Measurements from ENCODE around the gene TFB2M. TPM values are rescaled to one million over a fixed set of nuclear protein-coding genes. Genes with fewer than 3 reads are reported as not detected.
A peak's percentile ranks its signal among the peaks of the same experiment; 100 is the strongest.

Gene TFB2M
- total and polyA plus RNA-seq, 2 of the 13 experiments (the other 11 are each of a cell fraction or from before 2014, with no cell fraction given) = 15.7 to 31.4 TPM

DNA sequence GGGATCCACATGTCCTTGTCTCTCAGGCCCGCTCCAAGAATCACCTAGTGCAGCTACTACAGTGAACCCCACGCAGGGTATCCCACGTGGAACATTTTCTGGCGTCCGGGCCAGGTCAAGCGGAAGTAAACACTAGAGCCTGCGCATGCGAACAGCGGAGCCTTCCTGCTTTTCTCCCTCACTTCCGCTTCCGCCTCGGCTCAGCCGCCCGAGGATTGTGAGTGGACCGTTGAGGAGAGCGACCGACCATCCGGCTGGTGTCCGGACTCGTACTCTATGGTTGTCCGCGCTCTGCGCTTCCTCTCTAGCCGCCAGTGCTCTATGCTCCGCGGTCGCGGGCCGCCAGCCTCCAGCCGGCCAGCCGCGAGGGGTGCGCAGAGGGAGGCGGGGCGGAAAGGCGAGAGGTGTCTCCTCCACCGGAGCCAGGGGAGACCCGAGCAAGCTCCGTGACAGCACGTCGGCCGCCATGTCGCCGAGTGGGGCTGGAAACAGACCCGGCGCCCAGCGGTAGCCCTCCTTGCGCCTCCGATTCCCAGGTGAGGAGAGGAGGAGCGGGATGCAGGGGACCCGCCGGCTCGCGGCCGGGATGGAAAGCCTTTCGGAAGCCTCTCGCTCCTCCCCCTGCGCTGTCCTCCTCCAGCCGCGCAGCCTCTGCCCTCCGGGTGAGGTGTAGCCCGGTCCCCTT lies at the start of gene TFB2M, which contains the start of gene CNST (continued):
- TF ChIP-seq, protein P1, sequence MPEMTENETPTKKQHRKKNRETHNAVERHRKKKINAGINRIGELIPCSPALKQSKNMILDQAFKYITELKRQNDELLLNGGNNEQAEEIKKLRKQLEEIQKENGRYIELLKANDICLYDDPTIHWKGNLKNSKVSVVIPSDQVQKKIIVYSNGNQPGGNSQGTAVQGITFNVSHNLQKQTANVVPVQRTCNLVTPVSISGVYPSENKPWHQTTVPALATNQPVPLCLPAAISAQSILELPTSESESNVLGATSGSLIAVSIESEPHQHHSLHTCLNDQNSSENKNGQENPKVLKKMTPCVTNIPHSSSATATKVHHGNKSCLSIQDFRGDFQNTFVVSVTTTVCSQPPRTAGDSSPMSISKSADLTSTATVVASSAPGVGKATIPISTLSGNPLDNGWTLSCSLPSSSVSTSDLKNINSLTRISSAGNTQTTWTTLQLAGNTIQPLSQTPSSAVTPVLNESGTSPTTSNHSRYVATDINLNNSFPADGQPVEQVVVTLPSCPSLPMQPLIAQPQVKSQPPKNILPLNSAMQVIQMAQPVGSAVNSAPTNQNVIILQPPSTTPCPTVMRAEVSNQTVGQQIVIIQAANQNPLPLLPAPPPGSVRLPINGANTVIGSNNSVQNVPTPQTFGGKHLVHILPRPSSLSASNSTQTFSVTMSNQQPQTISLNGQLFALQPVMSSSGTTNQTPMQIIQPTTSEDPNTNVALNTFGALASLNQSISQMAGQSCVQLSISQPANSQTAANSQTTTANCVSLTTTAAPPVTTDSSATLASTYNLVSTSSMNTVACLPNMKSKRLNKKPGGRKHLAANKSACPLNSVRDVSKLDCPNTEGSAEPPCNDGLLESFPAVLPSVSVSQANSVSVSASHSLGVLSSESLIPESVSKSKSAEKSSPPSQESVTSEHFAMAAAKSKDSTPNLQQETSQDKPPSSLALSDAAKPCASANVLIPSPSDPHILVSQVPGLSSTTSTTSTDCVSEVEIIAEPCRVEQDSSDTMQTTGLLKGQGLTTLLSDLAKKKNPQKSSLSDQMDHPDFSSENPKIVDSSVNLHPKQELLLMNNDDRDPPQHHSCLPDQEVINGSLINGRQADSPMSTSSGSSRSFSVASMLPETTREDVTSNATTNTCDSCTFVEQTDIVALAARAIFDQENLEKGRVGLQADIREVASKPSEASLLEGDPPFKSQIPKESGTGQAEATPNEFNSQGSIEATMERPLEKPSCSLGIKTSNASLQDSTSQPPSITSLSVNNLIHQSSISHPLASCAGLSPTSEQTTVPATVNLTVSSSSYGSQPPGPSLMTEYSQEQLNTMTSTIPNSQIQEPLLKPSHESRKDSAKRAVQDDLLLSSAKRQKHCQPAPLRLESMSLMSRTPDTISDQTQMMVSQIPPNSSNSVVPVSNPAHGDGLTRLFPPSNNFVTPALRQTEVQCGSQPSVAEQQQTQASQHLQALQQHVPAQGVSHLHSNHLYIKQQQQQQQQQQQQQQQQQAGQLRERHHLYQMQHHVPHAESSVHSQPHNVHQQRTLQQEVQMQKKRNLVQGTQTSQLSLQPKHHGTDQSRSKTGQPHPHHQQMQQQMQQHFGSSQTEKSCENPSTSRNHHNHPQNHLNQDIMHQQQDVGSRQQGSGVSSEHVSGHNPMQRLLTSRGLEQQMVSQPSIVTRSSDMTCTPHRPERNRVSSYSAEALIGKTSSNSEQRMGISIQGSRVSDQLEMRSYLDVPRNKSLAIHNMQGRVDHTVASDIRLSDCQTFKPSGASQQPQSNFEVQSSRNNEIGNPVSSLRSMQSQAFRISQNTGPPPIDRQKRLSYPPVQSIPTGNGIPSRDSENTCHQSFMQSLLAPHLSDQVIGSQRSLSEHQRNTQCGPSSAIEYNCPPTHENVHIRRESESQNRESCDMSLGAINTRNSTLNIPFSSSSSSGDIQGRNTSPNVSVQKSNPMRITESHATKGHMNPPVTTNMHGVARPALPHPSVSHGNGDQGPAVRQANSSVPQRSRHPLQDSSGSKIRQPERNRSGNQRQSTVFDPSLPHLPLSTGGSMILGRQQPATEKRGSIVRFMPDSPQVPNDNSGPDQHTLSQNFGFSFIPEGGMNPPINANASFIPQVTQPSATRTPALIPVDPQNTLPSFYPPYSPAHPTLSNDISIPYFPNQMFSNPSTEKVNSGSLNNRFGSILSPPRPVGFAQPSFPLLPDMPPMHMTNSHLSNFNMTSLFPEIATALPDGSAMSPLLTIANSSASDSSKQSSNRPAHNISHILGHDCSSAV (CRISPR knock-in tag; IDR thresholded peaks at IDR 0.05; ENCODE audit: borderline replicate concordance) = no peak
- no peak for TF ChIP-seq ZNF432 (CRISPR knock-in tag; IDR thresholded peaks at IDR 0.05; ENCODE audit: borderline replicate concordance)
- TF ChIP-seq ZNF75D (CRISPR knock-in tag; IDR thresholded peaks at IDR 0.05; ENCODE audit: borderline replicate concordance) = no peak
- no peak for TF ChIP-seq ZNF253 (CRISPR knock-in tag; IDR thresholded peaks at IDR 0.05; ENCODE audit: borderline replicate concordance)
- TF ChIP-seq, protein P2, sequence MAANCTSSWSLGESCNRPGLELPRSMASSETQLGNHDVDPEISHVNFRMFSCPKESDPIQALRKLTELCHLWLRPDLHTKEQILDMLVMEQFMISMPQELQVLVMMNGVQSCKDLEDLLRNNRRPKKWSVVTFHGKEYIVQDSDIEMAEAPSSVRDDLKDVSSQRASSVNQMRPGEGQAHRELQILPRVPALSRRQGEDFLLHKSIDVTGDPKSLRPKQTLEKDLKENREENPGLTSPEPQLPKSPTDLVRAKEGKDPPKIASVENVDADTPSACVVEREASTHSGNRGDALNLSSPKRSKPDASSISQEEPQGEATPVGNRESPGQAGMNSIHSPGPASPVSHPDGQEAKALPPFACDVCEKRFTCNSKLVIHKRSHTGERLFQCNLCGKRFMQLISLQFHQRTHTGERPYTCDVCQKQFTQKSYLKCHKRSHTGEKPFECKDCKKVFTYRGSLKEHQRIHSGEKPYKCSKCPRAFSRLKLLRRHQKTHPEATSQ (CRISPR knock-in tag; IDR thresholded peaks at IDR 0.05; ENCODE audit: borderline replicate concordance) = no peak
- TF ChIP-seq ESRRA (CRISPR knock-in tag; IDR thresholded peaks at IDR 0.05; ENCODE audit: low read depth) = peak; percentile 44; the same call in 1 of the 2 replicates
- TF ChIP-seq, protein P3, sequence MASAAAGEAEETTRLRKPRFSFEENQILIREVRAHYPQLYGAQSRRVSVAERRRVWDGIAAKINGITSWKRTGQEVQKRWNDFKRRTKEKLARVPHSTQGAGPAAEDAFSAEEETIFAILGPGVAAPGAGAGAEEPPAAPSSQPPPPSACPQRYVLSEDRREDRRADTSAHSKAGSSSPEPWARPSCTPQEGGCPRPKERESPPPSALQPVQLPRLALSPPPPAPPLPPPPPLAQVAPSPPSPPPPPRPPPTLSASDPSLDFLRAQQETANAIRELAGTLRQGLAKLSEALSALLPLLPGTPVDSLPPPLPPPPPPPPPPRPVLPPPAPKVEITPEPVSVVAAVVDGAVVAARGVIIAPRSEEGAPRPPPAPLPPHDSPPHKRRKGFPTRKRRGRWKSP (CRISPR knock-in tag; IDR thresholded peaks at IDR 0.05) = peak; percentile 72; the same call in 1 of the 2 replicates
- peak; percentile 91 for TF ChIP-seq TAF1 (CRISPR knock-in tag; IDR thresholded peaks at IDR 0.05)
- no peak for TF ChIP-seq ZNF546 (CRISPR knock-in tag; conservative IDR thresholded peaks at IDR 0.05)
- TF ChIP-seq, protein P4, sequence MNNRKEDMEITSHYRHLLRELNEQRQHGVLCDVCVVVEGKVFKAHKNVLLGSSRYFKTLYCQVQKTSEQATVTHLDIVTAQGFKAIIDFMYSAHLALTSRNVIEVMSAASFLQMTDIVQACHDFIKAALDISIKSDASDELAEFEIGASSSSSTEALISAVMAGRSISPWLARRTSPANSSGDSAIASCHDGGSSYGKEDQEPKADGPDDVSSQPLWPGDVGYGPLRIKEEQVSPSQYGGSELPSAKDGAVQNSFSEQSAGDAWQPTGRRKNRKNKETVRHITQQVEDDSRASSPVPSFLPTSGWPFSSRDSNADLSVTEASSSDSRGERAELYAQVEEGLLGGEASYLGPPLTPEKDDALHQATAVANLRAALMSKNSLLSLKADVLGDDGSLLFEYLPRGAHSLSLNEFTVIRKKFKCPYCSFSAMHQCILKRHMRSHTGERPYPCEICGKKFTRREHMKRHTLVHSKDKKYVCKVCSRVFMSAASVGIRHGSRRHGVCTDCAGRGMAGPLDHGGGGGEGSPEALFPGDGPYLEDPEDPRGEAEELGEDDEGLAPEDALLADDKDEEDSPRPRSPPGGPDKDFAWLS (CRISPR knock-in tag; IDR thresholded peaks at IDR 0.05; ENCODE audit: borderline replicate concordance) = no peak
- TF ChIP-seq TOPORS (CRISPR knock-in tag; IDR thresholded peaks at IDR 0.05) = peak; percentile 55; the same call in 1 of the 2 replicates
- TF ChIP-seq ZNF230 (CRISPR knock-in tag; IDR thresholded peaks at IDR 0.05) = 0 out of 2 replicates have a peak, but pooled peaks have one; percentile 31
- peak; percentile 73 for TF ChIP-seq AGO2 (optimal IDR thresholded peaks at IDR 0.05; ENCODE audit: low read depth, low read length)
- TF ChIP-seq, protein P5, sequence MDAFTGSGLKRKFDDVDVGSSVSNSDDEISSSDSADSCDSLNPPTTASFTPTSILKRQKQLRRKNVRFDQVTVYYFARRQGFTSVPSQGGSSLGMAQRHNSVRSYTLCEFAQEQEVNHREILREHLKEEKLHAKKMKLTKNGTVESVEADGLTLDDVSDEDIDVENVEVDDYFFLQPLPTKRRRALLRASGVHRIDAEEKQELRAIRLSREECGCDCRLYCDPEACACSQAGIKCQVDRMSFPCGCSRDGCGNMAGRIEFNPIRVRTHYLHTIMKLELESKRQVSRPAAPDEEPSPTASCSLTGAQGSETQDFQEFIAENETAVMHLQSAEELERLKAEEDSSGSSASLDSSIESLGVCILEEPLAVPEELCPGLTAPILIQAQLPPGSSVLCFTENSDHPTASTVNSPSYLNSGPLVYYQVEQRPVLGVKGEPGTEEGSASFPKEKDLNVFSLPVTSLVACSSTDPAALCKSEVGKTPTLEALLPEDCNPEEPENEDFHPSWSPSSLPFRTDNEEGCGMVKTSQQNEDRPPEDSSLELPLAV (CRISPR knock-in tag; conservative IDR thresholded peaks at IDR 0.05; ENCODE audit: low read depth) = no peak
